GM12891 (cell line): ENCODE measurements around the gene SPG21.

Source experiments
- PAX5 ChIP-seq: IDR thresholded peaks from 2 replicates; pipeline ENCODE4 v1.6.1; 2011; ENCODE audit warnings: low read length, moderate library complexity, mild to moderate bottlenecking; ENCODE audit not compliant: insufficient read depth, severe bottlenecking
- POLR2A ChIP-seq: IDR thresholded peaks from 2 replicates; pipeline ENCODE4 v1.6.1; 2011; ENCODE audit warnings: low read depth, low read length, control low read depth
- POLR2AphosphoS5 ChIP-seq: IDR thresholded peaks from 2 replicates; pipeline ENCODE4 v1.6.1; 2011; ENCODE audit warnings: low read depth, low read length, control low read depth
- SPI1 ChIP-seq: IDR thresholded peaks from 2 replicates; pipeline ENCODE4 v1.6.1; 2011; ENCODE audit warnings: low read depth, low read length, control low read depth
- TAF1 ChIP-seq: IDR thresholded peaks from 2 replicates; pipeline ENCODE4 v1.6.1; 2011; ENCODE audit warnings: low read depth, low read length, control low read depth

- TF ChIP-seq POLR2A (no peak), TAF1 (no peak), POLR2AphosphoS5 (no peak), PAX5 (no peak), SPI1 (no peak)
These were observed 2.6 kb downstream of the SPG21 start for GRCh38 chr15:64987136-64987535.
